GM12878 (cell line): Measurements from ENCODE around the gene RAI2. TPM values are rescaled to one million over a fixed set of nuclear protein-coding genes. Genes with fewer than 3 reads are reported as not detected.

Experiments
- ATAC-seq: fragments of 200-7000 bp; cut with Tn5 transposase; 3 replicates; pipeline ENCODE4 v1.9.1; 2020; ENCODE audit warnings: mild to moderate bottlenecking, moderate library complexity
- BruUV-seq: library from RNA; stranded (reverse); fragments of 400-500 nt; replicated peaks from 2 replicates; lab custom pipeline; 2021; lab: Mats Ljungman, UMichigan
- CTCF ChIA-PET: fragments of 300-600 bp; sonication (Branson Sonifier 250); formaldehyde crosslinking; extraction: SDS; loops from one replicate; lab custom pipeline; 2021; ENCODE audit warnings: inconsistent platforms; lab: Yijun Ruan, JAX
- POLR2A ChIA-PET: fragments of 350-600 bp; formaldehyde crosslinking; extraction: SDS; loops from one replicate; lab custom pipeline; 2021; ENCODE audit warnings: inconsistent platforms; lab: Charles Lee
- RAD21 ChIA-PET: fragments of 300-600 bp; sonication (Branson Sonifier 250); formaldehyde crosslinking; loops from one replicate; lab custom pipeline; 2023; ENCODE audit warnings: antibody characterized with exemption; ENCODE audit not compliant: unreplicated experiment; lab: Charles Lee
- SMC1A ChIA-PET: fragments of 300-600 bp; sonication (Branson Sonifier 250); formaldehyde crosslinking; loops from one replicate; lab custom pipeline; 2023; ENCODE audit not compliant: unreplicated experiment, uncharacterized antibody; lab: Charles Lee
- DNase-seq: peaks from one replicate; pipeline ENCODE4 v3.0.0-alpha.2; 2011; ENCODE audit warnings: low read depth, low spot score
- FAIRE-seq: peaks from 3 replicates; lab custom pipeline; 2011; peaks lifted over from hg19 to GRCh38; lab: Jason Lieb, UNC
- H2AFZ ChIP-seq: 2 replicates; pipeline ENCODE4 v1.6.0; 2011; ENCODE audit warnings: low read depth, low read length, control low read depth; ENCODE audit not compliant: control insufficient read depth
- H3K27ac ChIP-seq: 2 replicates; pipeline ENCODE4 v1.5.1; 2011; ENCODE audit warnings: control low read depth; ENCODE audit not compliant: control insufficient read depth, insufficient read depth
- H3K27me3 ChIP-seq, 2 experiments: replicated peaks in 1 of 2; 2 replicates each; pipeline versions ENCODE4 v1.6.0 to v1.6.1; 2011; ENCODE audit warnings: low read length in 1 of 2; ENCODE audit not compliant: control insufficient read depth in 2 of 2, insufficient read depth in 2 of 2
- H3K36me3 ChIP-seq, 2 experiments: 2 replicates each; pipeline ENCODE4 v1.5.1; 2011; ENCODE audit warnings: low read length in 1 of 2; ENCODE audit not compliant: control insufficient read depth in 2 of 2, insufficient read depth in 2 of 2
- H3K4me1 ChIP-seq: 2 replicates; pipeline ENCODE4 v1.6.1; 2011; ENCODE audit warnings: mild to moderate bottlenecking, low read length, moderate library complexity, mixed read lengths; ENCODE audit not compliant: control insufficient read depth, insufficient read depth
- H3K4me2 ChIP-seq: 2 replicates; pipeline ENCODE4 v1.6.0; 2011; ENCODE audit warnings: control low read depth; ENCODE audit not compliant: control insufficient read depth, insufficient read depth
- H3K4me3 ChIP-seq: fragments of 200-600 bp; sonication (generic); 2 replicates; pipeline ENCODE4 v1.5.1; 2016
- H3K79me2 ChIP-seq: 2 replicates; pipeline ENCODE4 v1.6.0; 2011; ENCODE audit warnings: low read length; ENCODE audit not compliant: control insufficient read depth, insufficient read depth
- H3K9ac ChIP-seq: 2 replicates; pipeline ENCODE4 v1.8.0; 2011; ENCODE audit warnings: low read length, control low read depth, mixed read lengths; ENCODE audit not compliant: control insufficient read depth, insufficient read depth
- H3K9me3 ChIP-seq: replicated peaks from 3 replicates; pipeline ENCODE4 v1.5.1; 2011; ENCODE audit warnings: mild to moderate bottlenecking, low read length; ENCODE audit not compliant: control insufficient read depth, insufficient read depth
- H4K20me1 ChIP-seq: 2 replicates; pipeline ENCODE4 v1.6.0; 2011; ENCODE audit not compliant: control insufficient read depth, insufficient read depth
- EP300 ChIP-seq, 2 experiments: fragments of 150-350 bp in 1 of 2; IDR thresholded peaks; 2 replicates each; pipeline ENCODE4 v1.6.1; 2011 to 2012; ENCODE audit warnings: low read depth in 2 of 2, low read length in 2 of 2, borderline replicate concordance in 1 of 2, improper control_type of control experiment in 1 of 2, inconsistent platforms in 1 of 2; ENCODE audit not compliant: control insufficient read depth in 1 of 2
- FOS ChIP-seq: IDR thresholded peaks from 3 replicates; pipeline ENCODE4 v1.6.1; 2011; ENCODE audit warnings: borderline replicate concordance; ENCODE audit not compliant: insufficient read length; ENCODE audit errors: extremely low read depth
- FOXM1 ChIP-seq: IDR thresholded peaks from 2 replicates; pipeline ENCODE4 v1.6.1; 2012; ENCODE audit warnings: low read depth, mild to moderate bottlenecking, inconsistent platforms, low read length, moderate library complexity
- HDAC2 ChIP-seq: fragments of 200-600 bp; sonication (generic); IDR thresholded peaks from 2 replicates; pipeline ENCODE4 v1.6.1; 2017
- IRF3 ChIP-seq: fragments of 450-650 bp; IDR thresholded peaks from 2 replicates; pipeline ENCODE4 v1.6.1; 2014; ENCODE audit warnings: mild to moderate bottlenecking
- IRF5 ChIP-seq: fragments of 450-650 bp; IDR thresholded peaks from 2 replicates; pipeline ENCODE4 v1.6.1; 2017; ENCODE audit warnings: borderline replicate concordance
- NFIC ChIP-seq: IDR thresholded peaks from 2 replicates; pipeline ENCODE4 v1.6.1; 2012; ENCODE audit warnings: low read depth, mild to moderate bottlenecking, inconsistent platforms, low read length, moderate library complexity
- SMAD5 ChIP-seq: IDR thresholded peaks from 2 replicates; pipeline ENCODE4 v1.6.1; 2016; ENCODE audit warnings: antibody characterized with exemption, low read depth
- TARDBP ChIP-seq: IDR thresholded peaks from 2 replicates; pipeline ENCODE4 v1.6.1; 2016; ENCODE audit warnings: borderline replicate concordance
- USF1 ChIP-seq: IDR thresholded peaks from 2 replicates; pipeline ENCODE4 v1.6.1; 2011; ENCODE audit warnings: borderline replicate concordance, low read depth, mild to moderate bottlenecking, moderate library complexity, mixed read lengths, low read length; ENCODE audit not compliant: insufficient read depth; ENCODE audit errors: extremely low read length
- USF2 ChIP-seq: IDR thresholded peaks from 2 replicates; pipeline ENCODE4 v1.6.1; 2011; ENCODE audit warnings: low read depth, low read length, improper control_type of control experiment, borderline replicate concordance
- WGBS: methylation state at CpG from one replicate; pipeline ENCODE4 v1.1.6; 2016; ENCODE audit warnings: low lambda C conversion rate; ENCODE audit not compliant: insufficient replicate concordance, insufficient coverage; ENCODE audit errors: missing lambda C conversion rate; 5-methylcytosine and 5-hydroxymethylcytosine counted together
- in situ Hi-C: fragments of 300-500 bp; cut with MboI; formaldehyde crosslinking; loops from 9 replicates; pipeline ENCODE4 v1.14.3; 2018; ENCODE audit warnings: mixed read lengths
- intact Hi-C: fragments of 100-400 bp; cut with micrococcal nuclease; formaldehyde crosslinking; loops from one replicate; pipeline ENCODE4 v1.14.2; 2022; ENCODE audit not compliant: unreplicated experiment
- polyA plus RNA-seq, 11 experiments: library from polyadenylated mRNA; depleted of rRNA in 4 of 11; unstranded in 6 of 11; stranded (reverse) in 5 of 11; fragments of >200 nt; fragmentation: Nextera tagmentation in 4 of 11; fragmentation: Illumina TruSeq in 1 of 11; extraction: Ambion mirVana in 4 of 11; extraction: Trizol in 1 of 11; gene quantifications; 1 replicate in 1 of 11; 2 replicates in 10 of 11; pipeline versions ENCODE4 v1.2.1 to v1.2.3, GENCODE V29; 2011 to 2016; ENCODE audit warnings: inconsistent platforms in 2 of 11, missing spikeins in 2 of 11, low read depth in 1 of 11
- total RNA-seq, 4 experiments: library from RNA; depleted of rRNA in 3 of 4; stranded (reverse); fragments of >200 nt in 3 of 4; fragmentation: Illumina TruSeq in 1 of 4; extraction: Trizol in 1 of 4; gene quantifications; 2 replicates each; pipeline versions ENCODE4 v1.2.1 to v1.2.3, GENCODE V29; 2013 to 2021

The RAI2 gene
- total and polyA plus RNA-seq, 10 of the 15 experiments (the other 5 are each of a cell fraction or from before 2014, with no cell fraction given): not detected

- no peaks in the 10 kb centered on the region for H3K79me2 ChIP-seq
- POLR2A ChIA-PET: no interaction called here
- H3K27me3 ChIP-seq: no peaks in the 10 kb centered on the region
- 0% methylated on average over 1 of the region's 1 CpG for WGBS
- ATAC-seq (no peak), DNase-seq (no peak), FAIRE-seq (no peak)
- no peak overlapping the region for H3K4me2 ChIP-seq
- H4K20me1 ChIP-seq: no peaks in the 10 kb centered on the region
- in situ Hi-C loops (no loop called here), intact Hi-C loops (no loop called here)
- SMC1A ChIA-PET: no interaction called here
- TF ChIP-seq USF1 (no peak), FOXM1 (no peak), TARDBP (no peak), USF2 (no peak), EP300 (IDR thresholded peaks at IDR 0.05; ENCODE audit: borderline replicate concordance in 1 of 2, control insufficient read depth in 1 of 2, low read depth in 2 of 2, low read length in 2 of 2) (no peak), SMAD5 (no peak), FOS (no peak), IRF5 (no peak), IRF3 (no peak), NFIC (no peak), HDAC2 (no peak)
- RAD21 ChIA-PET: no interaction called here
- CTCF ChIA-PET: no interaction called here
- no peak overlapping the region for H3K4me3 ChIP-seq
- no peak overlapping the region for H3K27ac ChIP-seq
- no peaks in the 10 kb centered on the region; the same call in 2 of the 3 replicates for H3K9me3 ChIP-seq
- H2AFZ ChIP-seq: no peak overlapping the region
- no peaks in the 10 kb centered on the region for H3K36me3 ChIP-seq
- no peaks in the 10 kb centered on the region for H3K4me1 ChIP-seq
- BruUV-seq: no TSS peak
- H3K9ac ChIP-seq: no peak overlapping the region
These were observed 93.4 kb downstream of the RAI2 start for GRCh38 chrX:17767734-17768133.
